Mesothelial cell of epicardium (in vitro differentiated cells): ENCODE results near the gene RAB8A. TPM values are rescaled to one million over a fixed set of nuclear protein-coding genes. Genes with fewer than 3 reads are reported as not detected.
A peak's percentile ranks its signal among the peaks of the same experiment; 100 is the strongest.
"Not testable (repeated sequence)": the region's sequence is repeated elsewhere in the genome, so short reads cannot be mapped to it uniquely, and the experiment has no call there.

ENCODE experiments used
- DNase-seq, 2 experiments: peaks; one replicate each; pipeline ENCODE4 v3.0.0; 2021; ENCODE audit warnings: low spot score in 2 of 2; ENCODE audit not compliant: unreplicated experiment in 2 of 2
- H3K27ac Mint-ChIP-seq: 2 replicates; pipeline ENCODE4 v1.8.0; 2021; ENCODE audit warnings: mixed read lengths
- H3K27me3 Mint-ChIP-seq: 2 replicates; pipeline ENCODE4 v1.8.0; 2021; ENCODE audit warnings: low read depth, mixed read lengths
- H3K36me3 Mint-ChIP-seq: 2 replicates; pipeline ENCODE4 v1.8.0; 2021; ENCODE audit warnings: mixed read lengths
- H3K4me1 Mint-ChIP-seq: 2 replicates; pipeline ENCODE4 v1.8.0; 2021; ENCODE audit warnings: mixed read lengths
- H3K4me3 Mint-ChIP-seq: 2 replicates; pipeline ENCODE4 v1.8.0; 2021; ENCODE audit warnings: mild to moderate bottlenecking, moderate library complexity, mixed read lengths
- H3K9me3 Mint-ChIP-seq: 2 replicates; pipeline ENCODE4 v1.8.0; 2021; ENCODE audit warnings: mixed read lengths
- total RNA-seq: library from RNA; stranded (reverse); gene quantifications from 3 replicates; pipeline ENCODE4 v1.2.1, GENCODE V29; 2021
- TF ChIP-seq, protein P1 (sequence below): fragments of 200-600 bp; sonication (generic); IDR thresholded peaks from one replicate; pipeline ENCODE4 v1.5.0; 2021; ENCODE audit warnings: antibody characterized with exemption; ENCODE audit not compliant: unreplicated experiment

Gene RAB8A
- total RNA-seq, 1 donor from 2014 or later: 69.4 TPM

DNA sequence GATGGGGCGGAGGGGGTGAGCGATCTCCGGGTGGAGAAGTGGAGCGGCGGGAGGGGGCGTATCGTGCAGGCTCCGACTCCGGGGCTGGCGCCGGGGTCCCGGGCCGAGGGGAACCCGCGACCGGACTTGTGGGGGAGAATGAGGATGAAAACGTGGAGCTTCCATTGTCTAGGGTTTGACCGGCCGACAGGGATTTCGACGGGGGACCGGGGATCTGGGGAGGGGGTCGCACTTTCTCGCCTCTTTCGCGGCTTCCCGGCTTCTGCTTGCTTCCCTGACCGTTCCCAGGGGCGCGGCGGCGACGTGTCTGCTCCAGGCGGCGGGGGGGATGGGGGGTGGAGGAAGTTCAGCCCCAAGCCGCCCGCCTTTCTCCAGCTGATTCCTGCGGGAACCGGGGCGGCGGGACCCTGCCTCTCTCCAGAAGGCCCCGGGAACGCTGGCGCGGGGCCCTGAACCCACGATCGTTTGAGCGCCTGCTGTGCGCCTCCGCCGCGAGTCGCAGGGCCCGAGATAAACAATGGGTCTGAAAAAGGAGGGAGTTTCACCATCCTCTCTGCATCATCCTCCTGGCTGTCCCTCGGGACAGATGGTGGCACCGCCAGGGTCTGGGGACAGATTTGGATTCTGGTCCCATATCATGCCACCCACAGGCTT is 34.6 kb upstream of the RAB8A start:
- Mint-ChIP-seq H3K9me3 (no peaks in the 10 kb centered on the region), H3K27ac (peak overlapping the region; percentile 99), H3K27me3 (no peaks in the 10 kb centered on the region), H3K4me3 (peak overlapping the region; percentile 88), H3K36me3 (peaks cover 12% of the 10 kb centered on the region), H3K4me1 (peaks cover 37% of the 10 kb centered on the region)
- TF ChIP-seq, protein P1, sequence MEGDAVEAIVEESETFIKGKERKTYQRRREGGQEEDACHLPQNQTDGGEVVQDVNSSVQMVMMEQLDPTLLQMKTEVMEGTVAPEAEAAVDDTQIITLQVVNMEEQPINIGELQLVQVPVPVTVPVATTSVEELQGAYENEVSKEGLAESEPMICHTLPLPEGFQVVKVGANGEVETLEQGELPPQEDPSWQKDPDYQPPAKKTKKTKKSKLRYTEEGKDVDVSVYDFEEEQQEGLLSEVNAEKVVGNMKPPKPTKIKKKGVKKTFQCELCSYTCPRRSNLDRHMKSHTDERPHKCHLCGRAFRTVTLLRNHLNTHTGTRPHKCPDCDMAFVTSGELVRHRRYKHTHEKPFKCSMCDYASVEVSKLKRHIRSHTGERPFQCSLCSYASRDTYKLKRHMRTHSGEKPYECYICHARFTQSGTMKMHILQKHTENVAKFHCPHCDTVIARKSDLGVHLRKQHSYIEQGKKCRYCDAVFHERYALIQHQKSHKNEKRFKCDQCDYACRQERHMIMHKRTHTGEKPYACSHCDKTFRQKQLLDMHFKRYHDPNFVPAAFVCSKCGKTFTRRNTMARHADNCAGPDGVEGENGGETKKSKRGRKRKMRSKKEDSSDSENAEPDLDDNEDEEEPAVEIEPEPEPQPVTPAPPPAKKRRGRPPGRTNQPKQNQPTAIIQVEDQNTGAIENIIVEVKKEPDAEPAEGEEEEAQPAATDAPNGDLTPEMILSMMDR: no peak
- DNase-seq: peak; percentile 39 to 49

DNA sequence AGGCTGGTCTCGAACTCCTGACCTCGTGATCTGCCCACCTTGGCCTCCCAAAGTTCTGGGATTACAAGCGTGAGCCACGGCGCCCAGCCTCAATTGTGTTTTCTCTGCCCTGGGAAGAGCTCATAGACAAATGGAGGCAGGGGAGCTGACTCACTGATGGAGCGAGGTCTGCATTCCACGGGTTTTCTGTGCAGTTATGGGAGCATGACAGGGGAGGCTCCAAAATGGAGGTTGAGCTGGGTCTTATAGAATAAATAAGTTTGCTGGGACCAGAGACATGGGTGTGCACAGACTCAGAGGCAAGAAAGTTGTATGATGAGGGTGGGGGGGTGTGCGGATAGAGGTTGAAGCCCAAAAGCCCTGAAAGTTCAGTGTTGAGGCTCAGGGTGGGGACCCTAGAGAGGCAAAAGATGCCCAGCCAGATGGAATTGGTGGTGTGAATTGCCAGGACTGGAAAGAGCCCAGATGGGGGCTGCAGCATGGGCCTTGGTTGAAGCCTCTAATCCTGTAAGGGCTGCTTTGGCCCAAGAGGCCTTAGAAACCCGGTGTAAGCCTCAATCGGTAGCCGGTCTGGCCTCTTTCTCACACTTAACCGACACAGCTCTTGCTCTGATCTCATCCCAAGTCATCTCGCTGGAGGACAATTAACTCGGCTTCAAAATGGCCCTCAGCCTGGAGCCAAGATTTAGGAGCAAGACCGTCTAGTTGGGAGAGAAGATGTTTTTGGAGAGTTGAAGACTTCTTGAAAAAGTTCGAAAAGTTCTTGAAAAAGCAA is 33.5 kb upstream of the RAB8A start:
- H3K27ac Mint-ChIP-seq: peak overlapping the region; percentile 99
- H3K27me3 Mint-ChIP-seq: no peaks in the 10 kb centered on the region
- peaks cover 18% of the 10 kb centered on the region for H3K36me3 Mint-ChIP-seq
- H3K4me1 Mint-ChIP-seq: peaks cover 37% of the 10 kb centered on the region
- TF ChIP-seq, protein P1: no peak
- H3K4me3 Mint-ChIP-seq: peak overlapping the region; percentile 88
- H3K9me3 Mint-ChIP-seq: no peaks in the 10 kb centered on the region
- no peak for DNase-seq

- H3K27me3 Mint-ChIP-seq: no peaks in the 10 kb centered on the region
- H3K4me3 Mint-ChIP-seq: peak overlapping the region; percentile 88
- no peak for DNase-seq
- peak overlapping the region; percentile 99 for H3K27ac Mint-ChIP-seq
- H3K36me3 Mint-ChIP-seq: peaks cover 23% of the 10 kb centered on the region
- TF ChIP-seq, protein P1: no peak
- no peaks in the 10 kb centered on the region for H3K9me3 Mint-ChIP-seq
- H3K4me1 Mint-ChIP-seq: peaks cover 34% of the 10 kb centered on the region
Measured at GRCh38 chr19:16078759-16079707, 32.7 kb upstream of the RAB8A start.

DNA sequence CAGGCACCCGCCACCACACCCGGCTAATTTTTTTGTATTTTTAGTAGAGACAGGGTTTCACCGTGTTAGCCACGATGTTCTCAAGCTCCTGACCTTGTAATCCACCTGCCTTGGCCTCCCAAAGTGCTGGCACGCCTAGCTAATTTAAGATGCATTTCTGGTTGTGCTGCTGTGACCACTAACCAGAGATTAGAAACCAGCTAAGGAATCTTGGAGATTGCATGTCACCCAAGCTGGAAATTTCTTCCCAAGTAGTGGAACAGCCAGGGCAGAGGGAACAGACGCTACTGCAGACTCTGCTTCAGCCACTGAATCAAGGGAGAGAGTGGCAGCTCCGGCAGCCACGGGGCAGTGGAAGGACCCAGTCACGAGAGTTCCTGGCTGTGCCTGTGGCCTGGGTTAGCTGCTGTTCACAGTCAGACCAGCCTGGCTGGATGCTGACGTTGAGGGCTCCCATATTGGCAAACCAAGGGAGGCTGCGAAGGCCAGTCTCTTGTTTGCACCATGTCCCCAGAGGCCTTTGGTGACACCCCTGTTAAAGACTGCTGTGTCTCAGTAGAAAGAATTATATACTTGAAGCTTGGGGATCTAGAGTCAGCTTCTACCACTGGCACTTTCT is 27.5 kb upstream of the RAB8A start:
- DNase-seq: no peak
- TF ChIP-seq, protein P1: no peak
- H3K27ac Mint-ChIP-seq: peak overlapping the region; percentile 66
- no peaks in the 10 kb centered on the region for H3K27me3 Mint-ChIP-seq
- H3K9me3 Mint-ChIP-seq: no peaks in the 10 kb centered on the region
- H3K36me3 Mint-ChIP-seq: peaks cover 48% of the 10 kb centered on the region
- peaks cover 32% of the 10 kb centered on the region for H3K4me1 Mint-ChIP-seq
- H3K4me3 Mint-ChIP-seq: no peak overlapping the region

GRCh38 chr19:16085115-16085514 is 26.6 kb upstream of the RAB8A start:
- TF ChIP-seq, protein P1: no peak
- H3K9me3 Mint-ChIP-seq: no peaks in the 10 kb centered on the region
- DNase-seq: no peak
- H3K4me3 Mint-ChIP-seq: no peak overlapping the region
- peaks cover 53% of the 10 kb centered on the region for H3K36me3 Mint-ChIP-seq
- H3K4me1 Mint-ChIP-seq: peaks cover 36% of the 10 kb centered on the region
- H3K27ac Mint-ChIP-seq: no peak overlapping the region
- H3K27me3 Mint-ChIP-seq: no peaks in the 10 kb centered on the region

- not testable (repeated sequence) for DNase-seq, H3K27me3 Mint-ChIP-seq, H3K9me3 Mint-ChIP-seq, H3K4me3 Mint-ChIP-seq
- peak overlapping the region; percentile 16 for H3K27ac Mint-ChIP-seq
- peaks cover 30% of the 10 kb centered on the region for H3K4me1 Mint-ChIP-seq
- H3K36me3 Mint-ChIP-seq: peaks cover 52% of the 10 kb centered on the region
Measured at GRCh38 chr19:16087404-16087803, 24.3 kb upstream of the RAB8A start.
